ENCODE data around the gene HDAC9.

HDAC9 gene

DNA sequence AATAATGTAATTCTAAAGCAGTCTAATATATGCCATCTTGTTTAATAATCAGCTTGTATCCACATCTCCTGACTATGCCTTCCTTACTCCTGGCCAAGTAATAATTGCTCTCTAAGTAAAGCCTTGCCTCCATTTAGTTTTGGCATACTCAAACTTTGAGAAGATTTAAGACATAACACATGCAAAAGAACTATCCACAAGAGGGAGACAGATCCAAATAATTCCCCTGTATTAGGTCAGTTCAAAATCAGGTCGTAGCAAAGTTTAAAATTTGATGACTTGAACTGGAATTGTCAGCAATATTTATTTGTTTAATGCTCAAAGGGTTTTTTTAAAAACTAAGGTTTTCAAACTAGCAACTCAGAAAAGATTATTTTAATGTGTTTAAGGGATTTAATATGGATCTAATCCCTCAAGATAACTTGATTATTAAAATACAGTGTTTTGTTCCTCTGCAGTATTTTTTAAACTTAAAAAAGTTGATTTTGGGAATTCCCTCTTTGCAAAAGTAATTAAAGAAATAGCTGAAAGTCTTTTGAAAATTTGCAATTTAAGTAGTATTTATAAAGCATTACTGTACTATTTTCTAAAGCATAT lies 95.3 kb downstream of the HDAC9 start:
- FAIRE-seq (no peak), DNase-seq (ENCODE audit: insufficient read length, low spot score) (no peak)
- TF ChIP-seq, protein P1, sequence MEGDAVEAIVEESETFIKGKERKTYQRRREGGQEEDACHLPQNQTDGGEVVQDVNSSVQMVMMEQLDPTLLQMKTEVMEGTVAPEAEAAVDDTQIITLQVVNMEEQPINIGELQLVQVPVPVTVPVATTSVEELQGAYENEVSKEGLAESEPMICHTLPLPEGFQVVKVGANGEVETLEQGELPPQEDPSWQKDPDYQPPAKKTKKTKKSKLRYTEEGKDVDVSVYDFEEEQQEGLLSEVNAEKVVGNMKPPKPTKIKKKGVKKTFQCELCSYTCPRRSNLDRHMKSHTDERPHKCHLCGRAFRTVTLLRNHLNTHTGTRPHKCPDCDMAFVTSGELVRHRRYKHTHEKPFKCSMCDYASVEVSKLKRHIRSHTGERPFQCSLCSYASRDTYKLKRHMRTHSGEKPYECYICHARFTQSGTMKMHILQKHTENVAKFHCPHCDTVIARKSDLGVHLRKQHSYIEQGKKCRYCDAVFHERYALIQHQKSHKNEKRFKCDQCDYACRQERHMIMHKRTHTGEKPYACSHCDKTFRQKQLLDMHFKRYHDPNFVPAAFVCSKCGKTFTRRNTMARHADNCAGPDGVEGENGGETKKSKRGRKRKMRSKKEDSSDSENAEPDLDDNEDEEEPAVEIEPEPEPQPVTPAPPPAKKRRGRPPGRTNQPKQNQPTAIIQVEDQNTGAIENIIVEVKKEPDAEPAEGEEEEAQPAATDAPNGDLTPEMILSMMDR (IDR thresholded peaks at IDR 0.05; ENCODE audit: insufficient read depth, missing control alignments) = peak; percentile 67

DNA sequence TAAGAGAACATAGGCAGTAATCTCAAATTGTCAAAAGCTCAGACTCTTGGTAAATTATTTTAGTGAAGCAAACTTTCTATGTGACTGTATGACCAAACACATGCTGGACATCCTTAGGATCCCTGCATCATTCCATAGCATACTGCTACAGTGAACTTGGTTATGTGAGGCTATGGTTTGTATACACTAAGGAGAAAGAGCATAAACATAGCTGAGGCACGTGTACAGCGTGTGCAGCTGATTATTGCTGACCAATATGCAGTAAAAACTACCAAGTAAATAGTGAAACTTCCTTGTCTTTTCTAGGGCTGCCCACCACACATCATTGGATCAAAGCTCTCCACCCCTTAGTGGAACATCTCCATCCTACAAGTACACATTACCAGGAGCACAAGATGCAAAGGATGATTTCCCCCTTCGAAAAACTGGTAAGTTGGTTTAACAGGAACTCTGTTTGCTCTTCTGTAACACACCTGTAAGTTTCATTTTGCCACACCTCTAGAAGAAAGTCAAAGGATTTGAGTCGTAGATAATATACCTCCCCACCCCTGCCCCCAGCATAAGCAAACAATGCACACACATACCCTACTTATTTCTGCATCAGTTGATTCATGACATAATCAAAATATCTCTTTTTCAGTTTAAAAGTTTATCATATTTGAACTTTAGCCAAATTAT lies 98.2 kb downstream of the HDAC9 start:
- TF ChIP-seq, protein P1 (IDR thresholded peaks at IDR 0.05; ENCODE audit: insufficient read depth, missing control alignments) = no peak
- FAIRE-seq (no peak), DNase-seq (ENCODE audit: insufficient read length, low spot score) (no peak)

DNA sequence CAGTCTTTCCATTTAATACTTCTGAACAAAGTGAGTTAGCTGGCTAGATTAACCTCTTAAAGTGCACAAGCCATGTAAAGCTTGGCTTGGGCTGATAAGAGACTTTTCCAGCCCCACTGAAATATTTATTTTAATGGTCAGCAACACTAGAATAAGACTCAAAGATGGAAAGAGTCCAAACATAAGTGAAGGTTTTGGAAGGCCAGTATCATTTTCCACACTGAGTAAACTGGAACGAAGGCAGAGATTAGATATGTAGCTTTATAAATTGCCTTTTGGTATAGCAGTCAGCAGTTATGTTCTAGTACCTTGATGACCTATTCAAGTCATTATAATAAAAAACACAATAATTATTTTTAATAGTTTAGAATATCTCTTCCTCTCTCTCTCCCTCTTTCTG lies 102.2 kb downstream of the HDAC9 start:
- FAIRE-seq (no peak), DNase-seq (ENCODE audit: insufficient read length, low spot score) (no peak)
- TF ChIP-seq, protein P1 (IDR thresholded peaks at IDR 0.05; ENCODE audit: insufficient read depth, missing control alignments) = no peak

DNA sequence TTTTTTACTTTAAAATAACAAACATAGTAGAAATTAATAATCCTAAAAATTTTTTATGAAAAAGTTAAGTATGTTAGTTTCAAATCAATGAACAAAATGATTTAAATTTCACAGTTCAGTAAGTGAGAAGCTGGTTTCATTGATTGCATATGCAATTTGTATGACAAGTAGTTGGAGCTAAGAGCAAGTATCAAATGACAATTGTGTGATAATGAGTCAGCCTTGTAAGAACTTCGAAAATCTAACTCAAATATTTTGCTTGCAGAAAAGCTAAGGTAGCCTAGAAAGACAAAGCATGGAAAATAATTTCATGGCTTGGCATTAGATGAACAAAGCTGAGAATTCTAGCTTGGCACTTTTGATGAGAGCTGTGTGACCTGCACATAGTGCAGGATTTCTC lies 111.5 kb downstream of the HDAC9 start:
- no peak for DNase-seq (ENCODE audit: insufficient read length, low spot score)
- TF ChIP-seq, protein P1 (IDR thresholded peaks at IDR 0.05; ENCODE audit: insufficient read depth, missing control alignments) = no peak

DNA sequence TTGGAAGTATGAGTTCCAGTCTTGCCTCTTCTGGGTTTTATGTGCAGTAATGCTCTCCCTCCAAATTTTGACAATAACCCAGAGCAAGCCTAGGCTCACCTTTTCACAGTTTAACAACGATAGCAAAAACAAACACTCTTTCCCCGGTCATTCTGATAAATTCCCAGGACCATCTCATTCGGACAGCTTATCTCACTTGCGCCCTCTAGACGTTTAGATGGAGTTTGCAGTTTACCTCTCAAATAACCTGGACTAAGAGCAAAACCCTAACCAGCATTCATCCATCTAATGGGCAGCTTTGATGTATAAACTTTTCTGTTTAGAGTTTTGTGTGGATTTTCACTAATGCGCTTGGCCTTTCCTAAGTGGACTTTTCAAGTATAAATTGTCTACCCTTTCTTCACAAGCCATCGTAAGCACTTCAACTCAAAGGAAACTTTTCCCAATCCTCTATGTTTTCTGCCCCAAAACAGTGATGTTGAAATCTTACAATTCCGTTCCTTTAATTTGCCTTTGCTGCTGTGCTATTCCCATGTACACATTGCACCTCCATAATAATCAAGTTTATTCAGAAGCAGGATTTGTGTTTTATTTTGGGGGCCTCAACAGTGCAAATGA lies 114.9 kb downstream of the HDAC9 start:
- TF ChIP-seq, protein P1 (IDR thresholded peaks at IDR 0.05; ENCODE audit: insufficient read depth, missing control alignments) = peak; percentile 57
- FAIRE-seq (no peak), DNase-seq (ENCODE audit: insufficient read length, low spot score) (no peak)

More for the DNA sequence above, 111.5 kb downstream of the HDAC9 start:
- no peak for FAIRE-seq

DNA sequence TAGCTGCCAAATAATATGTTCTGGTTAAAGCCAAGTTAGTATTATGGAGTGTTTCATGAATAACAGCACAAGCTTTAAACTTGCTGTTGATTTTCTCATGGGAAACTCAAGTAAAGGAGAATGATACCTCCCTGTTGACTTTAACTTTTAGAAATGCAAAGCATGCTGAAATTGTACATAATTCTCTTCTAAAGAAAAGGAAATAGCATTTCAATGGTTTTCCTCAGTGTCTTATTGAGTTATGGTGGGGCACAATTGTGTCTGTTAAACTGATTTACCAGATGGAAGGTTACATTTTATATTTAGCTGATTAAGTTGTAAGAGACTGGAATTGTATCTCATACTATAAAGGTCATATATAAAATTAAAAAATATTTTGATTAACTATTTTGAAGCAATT lies 119.3 kb downstream of the HDAC9 start:
- DNase-seq (ENCODE audit: insufficient read length, low spot score) = no peak
- no peak for FAIRE-seq
- TF ChIP-seq, protein P1 (IDR thresholded peaks at IDR 0.05; ENCODE audit: insufficient read depth, missing control alignments) = no peak

DNA sequence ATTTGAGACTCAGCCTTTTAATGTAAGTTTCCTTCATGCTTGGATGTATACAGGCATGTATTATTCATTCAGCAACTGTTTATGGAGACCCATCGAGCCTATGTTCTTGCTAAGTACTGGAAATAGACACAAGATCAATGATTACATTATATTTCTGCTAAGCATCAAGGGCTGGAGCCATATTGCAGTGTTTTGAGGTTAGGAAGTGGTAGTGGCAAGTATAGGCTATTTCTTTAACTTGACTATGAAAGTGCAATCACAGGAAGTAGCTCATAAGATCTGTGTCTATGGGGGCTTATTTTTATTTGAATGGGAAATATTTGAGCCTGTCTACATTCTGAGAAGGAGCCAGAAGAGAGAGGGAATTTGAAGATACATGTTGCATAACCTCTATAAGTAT lies 123.8 kb downstream of the HDAC9 start:
- FAIRE-seq = no peak

More for the DNA sequence above, 123.8 kb downstream of the HDAC9 start:
- TF ChIP-seq, protein P1 (IDR thresholded peaks at IDR 0.05; ENCODE audit: insufficient read depth, missing control alignments) = no peak
- DNase-seq (ENCODE audit: insufficient read length, low spot score) = no peak
